ENCODE data around the gene NCEH1. TPM values are rescaled to one million over a fixed set of nuclear protein-coding genes. Genes with fewer than 3 reads are reported as not detected.

The NCEH1 gene
- total RNA-seq, 6 donors from 2014 or later = 16.8 to 73.1 (median 36.4) TPM

GRCh38 chr3:172692751-172693338, 18.0 kb downstream of the NCEH1 start:
- Histone ChIP-seq H3K36me3 (no peaks in the 10 kb centered on the region), H3K27me3 (no peaks in the 10 kb centered on the region), H3K27ac (peak overlapping the region in 1 of 4 donors; percentile 21), H3K4me3 (no peak overlapping the region), H3K9me3 (no peaks in the 10 kb centered on the region), H3K4me1 (peaks cover 11 to 21% (median 17%) of the 10 kb centered on the region in 4 donors)
- 70% methylated on average over 2 of the region's 2 CpGs for WGBS, 2 donors
- TF ChIP-seq POLR2A (IDR thresholded peaks at IDR 0.05) (no peak), POLR2AphosphoS5 (IDR thresholded peaks at IDR 0.05) (no peak), CTCF (IDR thresholded peaks at IDR 0.05) (no peak), EP300 (IDR thresholded peaks at IDR 0.05) (no peak)
- no peak for DNase-seq
- ATAC-seq (ENCODE audit: low FRiP score in 2 of 2) = peak in 1 of 2 donors; percentile 41

GRCh38 chr3:172690936-172691335, 19.9 kb downstream of the NCEH1 start:
- ATAC-seq (ENCODE audit: low FRiP score in 2 of 2) = no peak

GRCh38 chr3:172688588-172688987, 22.3 kb downstream of the NCEH1 start:
- Histone ChIP-seq H3K4me3 (no peak overlapping the region), H3K27me3 (no peaks in the 10 kb centered on the region), H3K36me3 (no peaks in the 10 kb centered on the region), H3K4me1 (peaks cover 11 to 21% (median 17%) of the 10 kb centered on the region in 4 donors), H3K9me3 (no peaks in the 10 kb centered on the region), H3K27ac (no peak overlapping the region)
- TF ChIP-seq EP300 (IDR thresholded peaks at IDR 0.05) = no peak
- TF ChIP-seq POLR2AphosphoS5 (IDR thresholded peaks at IDR 0.05) = no peak
- no peak for TF ChIP-seq POLR2A (IDR thresholded peaks at IDR 0.05)
- TF ChIP-seq CTCF (IDR thresholded peaks at IDR 0.05) = no peak
- WGBS, 2 donors = 77 to 84% methylated on average over 4 of the region's 4 CpGs
- ATAC-seq (ENCODE audit: low FRiP score in 2 of 2) = no peak
- no peak for DNase-seq

More at GRCh38 chr3:172690936-172691335, 19.9 kb downstream of the NCEH1 start:
- Histone ChIP-seq H3K27me3 (no peaks in the 10 kb centered on the region), H3K4me1 (peaks cover 11 to 21% (median 17%) of the 10 kb centered on the region in 4 donors), H3K9me3 (no peaks in the 10 kb centered on the region), H3K36me3 (no peaks in the 10 kb centered on the region), H3K27ac (no peak overlapping the region), H3K4me3 (no peak overlapping the region)
- WGBS, 2 donors = 78 to 95% methylated on average over 1 of the region's 1 CpG
- TF ChIP-seq CTCF (IDR thresholded peaks at IDR 0.05) (no peak), POLR2A (IDR thresholded peaks at IDR 0.05) (no peak), EP300 (IDR thresholded peaks at IDR 0.05) (no peak), POLR2AphosphoS5 (IDR thresholded peaks at IDR 0.05) (no peak)
- DNase-seq = no peak

- TF ChIP-seq EP300 (IDR thresholded peaks at IDR 0.05) (no peak), CTCF (IDR thresholded peaks at IDR 0.05) (no peak), POLR2AphosphoS5 (IDR thresholded peaks at IDR 0.05) (no peak), POLR2A (IDR thresholded peaks at IDR 0.05) (no peak)
- H3K27me3 ChIP-seq = no peaks in the 10 kb centered on the region
- WGBS, 2 donors = 83 to 89% methylated on average over 3 of the region's 3 CpGs
- no peak overlapping the region for H3K27ac ChIP-seq
- no peak overlapping the region for H3K4me3 ChIP-seq
- DNase-seq = no peak
- H3K36me3 ChIP-seq = no peaks in the 10 kb centered on the region
- no peak for ATAC-seq (ENCODE audit: low FRiP score in 2 of 2)
- H3K4me1 ChIP-seq = peaks cover 9 to 14% (median 13%) of the 10 kb centered on the region in 4 donors
- H3K9me3 ChIP-seq = no peaks in the 10 kb centered on the region
These were observed 23.4 kb downstream of the NCEH1 start for GRCh38 chr3:172687501-172687900.
